B cell (primary cell): ENCODE data around the gene PLEKHA7.

Experiments
- EZH2 ChIP-seq: IDR thresholded peaks from 2 replicates; pipeline ENCODE4 v1.6.1; 2012; ENCODE audit warnings: borderline replicate concordance, low read depth, mild to moderate bottlenecking, moderate library complexity, low read length; ENCODE audit not compliant: insufficient read depth, poor library complexity, severe bottlenecking
- TF ChIP-seq, protein P1 (sequence below): fragments of 200-600 bp; IDR thresholded peaks from one replicate; pipeline ENCODE4 v1.8.0; 2022; ENCODE audit warnings: antibody characterized with exemption, mild to moderate bottlenecking

DNA sequence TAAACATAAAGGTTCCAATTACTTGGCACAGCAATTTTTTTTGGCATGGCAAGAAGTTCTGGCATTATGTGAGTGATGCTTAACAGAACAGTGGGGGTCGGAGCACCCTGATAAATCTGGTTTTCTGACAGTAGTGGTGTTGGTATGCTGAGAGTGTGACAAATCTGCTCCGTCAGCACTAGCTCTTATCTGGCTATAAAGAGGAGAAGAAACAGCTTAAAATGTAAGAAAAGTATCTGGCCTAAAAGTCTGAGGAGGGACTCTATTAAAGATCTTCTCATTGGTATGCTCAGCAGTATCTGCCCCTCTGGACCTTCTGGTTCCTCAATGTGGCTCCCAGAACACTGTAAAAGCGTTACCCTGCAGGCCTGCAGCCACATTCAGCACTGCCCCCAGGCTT lies 137.4 kb downstream of the PLEKHA7 start:
- TF ChIP-seq, protein P1, sequence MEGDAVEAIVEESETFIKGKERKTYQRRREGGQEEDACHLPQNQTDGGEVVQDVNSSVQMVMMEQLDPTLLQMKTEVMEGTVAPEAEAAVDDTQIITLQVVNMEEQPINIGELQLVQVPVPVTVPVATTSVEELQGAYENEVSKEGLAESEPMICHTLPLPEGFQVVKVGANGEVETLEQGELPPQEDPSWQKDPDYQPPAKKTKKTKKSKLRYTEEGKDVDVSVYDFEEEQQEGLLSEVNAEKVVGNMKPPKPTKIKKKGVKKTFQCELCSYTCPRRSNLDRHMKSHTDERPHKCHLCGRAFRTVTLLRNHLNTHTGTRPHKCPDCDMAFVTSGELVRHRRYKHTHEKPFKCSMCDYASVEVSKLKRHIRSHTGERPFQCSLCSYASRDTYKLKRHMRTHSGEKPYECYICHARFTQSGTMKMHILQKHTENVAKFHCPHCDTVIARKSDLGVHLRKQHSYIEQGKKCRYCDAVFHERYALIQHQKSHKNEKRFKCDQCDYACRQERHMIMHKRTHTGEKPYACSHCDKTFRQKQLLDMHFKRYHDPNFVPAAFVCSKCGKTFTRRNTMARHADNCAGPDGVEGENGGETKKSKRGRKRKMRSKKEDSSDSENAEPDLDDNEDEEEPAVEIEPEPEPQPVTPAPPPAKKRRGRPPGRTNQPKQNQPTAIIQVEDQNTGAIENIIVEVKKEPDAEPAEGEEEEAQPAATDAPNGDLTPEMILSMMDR: no peak
- no peak for TF ChIP-seq EZH2
